Upper lobe of right lung (tissue), 1 donor: ENCODE measurements around the gene ADORA2A. TPM values are rescaled to one million over a fixed set of nuclear protein-coding genes. Genes with fewer than 3 reads are reported as not detected.

Source experiments
- ATAC-seq: fragments of 200-7000 bp; cut with Tn5 transposase; one replicate; pipeline ENCODE4 v1.9.1; 2020; ENCODE audit warnings: mild to moderate bottlenecking, moderate library complexity
- DNase-seq: peaks from one replicate; pipeline ENCODE4 v3.0.0-alpha.2; 2020
- H3K27ac ChIP-seq: fragments of 200-600 bp; one replicate; pipeline ENCODE4 v1.8.0; 2022
- H3K27me3 ChIP-seq: fragments of 200-600 bp; one replicate; pipeline ENCODE4 v1.8.0; 2022; ENCODE audit warnings: mild to moderate bottlenecking
- H3K36me3 ChIP-seq: fragments of 200-600 bp; one replicate; pipeline ENCODE4 v1.8.0; 2022
- H3K4me1 ChIP-seq: fragments of 200-600 bp; one replicate; pipeline ENCODE4 v1.8.0; 2022
- H3K4me3 ChIP-seq: fragments of 200-600 bp; one replicate; pipeline ENCODE4 v1.8.0; 2022; ENCODE audit warnings: mild to moderate bottlenecking
- H3K9me3 ChIP-seq: fragments of 200-600 bp; one replicate; pipeline ENCODE4 v1.8.0; 2022
- CTCF ChIP-seq: fragments of 200-600 bp; IDR thresholded peaks from one replicate; pipeline ENCODE4 v1.8.0; 2022; ENCODE audit warnings: antibody characterized with exemption
- intact Hi-C: fragments of 100-400 bp; cut with DNase I; formaldehyde crosslinking; loops from one replicate; pipeline ENCODE4 v1.11.0; 2022
- total RNA-seq: library from RNA; stranded (reverse); fragmentation: NEBNext Ultra II Directional; extraction: Animal tissue kit (Norgen Biotek cat#: 25700); gene quantifications from one replicate; pipeline ENCODE4 v1.2.1, GENCODE V29; 2021
- donor health status: DM: no; HTN: yes; CAD: no; lungs with severe emphysema.

ADORA2A gene
- total RNA-seq, 1 donor from 2014 or later: 17.2 TPM

GRCh38 chr22:24384131-24384530 lies 43.3 kb upstream of the ADORA2A start:
- ATAC-seq: no peak
- no peaks in the 10 kb centered on the region for H3K9me3 ChIP-seq
- TF ChIP-seq CTCF: no peak
- intact Hi-C loops: no loop called here
- H3K4me3 ChIP-seq: no peak overlapping the region
- H3K27ac ChIP-seq: no peak overlapping the region
- peaks cover 14% of the 10 kb centered on the region for H3K36me3 ChIP-seq
- DNase-seq: no peak
- peaks cover 3% of the 10 kb centered on the region for H3K4me1 ChIP-seq
- H3K27me3 ChIP-seq: no peaks in the 10 kb centered on the region

- peaks cover 25% of the 10 kb centered on the region for H3K4me1 ChIP-seq
- no peak for TF ChIP-seq CTCF
- H3K27ac ChIP-seq: no peak overlapping the region
- H3K4me3 ChIP-seq: no peak overlapping the region
- DNase-seq (no peak), ATAC-seq (no peak)
- intact Hi-C loops: no loop called here
- H3K36me3 ChIP-seq: peaks cover 5% of the 10 kb centered on the region
- H3K9me3 ChIP-seq: no peaks in the 10 kb centered on the region
- H3K27me3 ChIP-seq: no peaks in the 10 kb centered on the region
Measured at GRCh38 chr22:24386937-24387471, 40.4 kb upstream of the ADORA2A start.

- Histone ChIP-seq H3K9me3 (no peaks in the 10 kb centered on the region), H3K27me3 (no peaks in the 10 kb centered on the region), H3K27ac (peak overlapping the region; percentile 62), H3K4me3 (no peak overlapping the region), H3K36me3 (peaks cover 5% of the 10 kb centered on the region), H3K4me1 (peaks cover 47% of the 10 kb centered on the region)
- ATAC-seq (no peak), DNase-seq (no peak)
- intact Hi-C loops: no loop called here
- TF ChIP-seq CTCF: no peak
Measured at GRCh38 chr22:24389680-24390079, 37.7 kb upstream of the ADORA2A start.

- Histone ChIP-seq H3K9me3 (no peaks in the 10 kb centered on the region), H3K27me3 (no peaks in the 10 kb centered on the region), H3K36me3 (peaks cover 5% of the 10 kb centered on the region), H3K4me1 (peaks cover 47% of the 10 kb centered on the region), H3K27ac (peak overlapping the region; percentile 62), H3K4me3 (no peak overlapping the region)
- no peak for ATAC-seq
- no peak for DNase-seq
- intact Hi-C loops: no loop called here
- no peak for TF ChIP-seq CTCF
Measured at GRCh38 chr22:24390156-24390555, 37.2 kb upstream of the ADORA2A start.

GRCh38 chr22:24390576-24390975 lies 36.8 kb upstream of the ADORA2A start:
- H3K9me3 ChIP-seq: no peaks in the 10 kb centered on the region
- peaks cover 47% of the 10 kb centered on the region for H3K4me1 ChIP-seq
- TF ChIP-seq CTCF: no peak
- no peaks in the 10 kb centered on the region for H3K27me3 ChIP-seq
- peak overlapping the region; percentile 62 for H3K27ac ChIP-seq
- intact Hi-C loops: no loop called here
- ATAC-seq (no peak), DNase-seq (no peak)
- peaks cover 9% of the 10 kb centered on the region for H3K36me3 ChIP-seq
- no peak overlapping the region for H3K4me3 ChIP-seq

- Histone ChIP-seq H3K27ac (peak overlapping the region; percentile 62), H3K4me3 (no peak overlapping the region), H3K27me3 (no peaks in the 10 kb centered on the region), H3K9me3 (no peaks in the 10 kb centered on the region), H3K36me3 (peaks cover 20% of the 10 kb centered on the region), H3K4me1 (peaks cover 47% of the 10 kb centered on the region)
- no peak for TF ChIP-seq CTCF
- DNase-seq: no peak
- intact Hi-C loops: no loop called here
- ATAC-seq: no peak
Measured at GRCh38 chr22:24391836-24392217, 35.6 kb upstream of the ADORA2A start.
